ENCODE measurements around the gene SLC25A34.

Gene SLC25A34

DNA sequence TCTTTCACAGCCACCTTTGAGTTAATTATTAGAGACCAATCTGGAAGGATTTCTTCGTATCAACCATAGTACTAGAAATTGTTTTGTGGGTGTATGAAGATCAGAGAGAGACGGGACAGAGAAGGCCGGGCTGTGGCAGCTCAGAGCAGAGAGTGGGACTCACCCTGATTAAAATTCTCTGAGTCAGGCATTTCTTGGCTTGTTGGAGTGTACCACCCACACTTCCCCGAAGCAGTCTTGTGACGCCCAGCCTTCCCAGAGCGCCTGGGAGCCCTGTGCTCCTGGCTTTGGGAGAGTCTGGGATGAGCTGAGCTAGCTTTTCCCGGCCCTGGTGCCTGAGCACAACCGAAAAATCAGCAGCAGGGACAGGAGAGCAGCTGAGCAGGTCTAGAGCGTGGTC, 32.5 kb upstream of the SLC25A34 start (continued):
- peak; percentile 29; the same call in 1 of the 2 replicates for TF ChIP-seq ZBTB17 (tag by site-specific recombination; IDR thresholded peaks at IDR 0.05)
- TF ChIP-seq HOXA7 (CRISPR knock-in tag; IDR thresholded peaks at IDR 0.05; ENCODE audit: borderline replicate concordance): no peak
- no peak for TF ChIP-seq ZNF514 (tag by site-specific recombination; IDR thresholded peaks at IDR 0.05)
- no peak for TF ChIP-seq ZNF23 (tag by site-specific recombination; IDR thresholded peaks at IDR 0.05; ENCODE audit: borderline replicate concordance)
- no peak for TF ChIP-seq OVOL3 (tag by site-specific recombination; IDR thresholded peaks at IDR 0.05)

DNA sequence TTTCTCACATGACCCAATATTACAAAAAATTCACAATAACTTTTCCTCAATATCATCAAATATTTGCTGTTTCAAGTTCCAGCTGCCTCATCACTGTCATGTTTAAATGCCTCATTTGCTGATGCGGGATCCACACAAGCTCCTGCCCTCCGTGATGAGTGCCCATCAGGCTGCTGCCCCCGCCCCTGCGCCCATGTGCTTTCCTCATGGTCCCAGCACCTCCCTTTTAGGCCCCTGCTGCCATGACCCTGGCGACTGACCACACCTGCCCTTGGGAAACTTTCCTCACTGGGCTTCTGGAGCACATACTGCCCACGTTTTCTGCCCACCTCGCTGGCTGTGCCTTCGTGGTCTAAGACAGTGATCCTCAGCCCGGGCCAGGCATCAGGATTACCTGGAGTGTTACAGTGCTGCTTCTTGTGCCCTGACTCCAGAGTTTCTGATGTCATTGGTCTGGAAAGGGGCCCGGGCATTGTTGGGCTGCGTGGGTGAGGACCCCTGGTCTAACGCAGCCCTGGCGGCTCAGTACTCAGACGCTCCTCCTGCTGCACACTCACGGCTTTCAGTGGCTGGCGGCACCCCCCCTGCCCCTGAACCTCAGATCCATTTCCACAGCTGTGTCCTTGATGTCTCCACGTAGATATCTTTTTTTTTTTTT, 31.4 kb upstream of the SLC25A34 start:
- CTCF ChIA-PET: no interaction called here
- POLR2A ChIA-PET: no interaction called here
- TF ChIP-seq ZNF830 (tag by site-specific recombination; IDR thresholded peaks at IDR 0.05; ENCODE audit: low read depth) (no peak), ZFHX2 (tag by site-specific recombination; conservative IDR thresholded peaks at IDR 0.05) (0 out of 2 replicates have a peak, but pooled peaks have one; percentile 11), ZNF37A (tag by site-specific recombination; IDR thresholded peaks at IDR 0.05) (no peak), ZNF16 (tag by site-specific recombination; IDR thresholded peaks at IDR 0.05; ENCODE audit: low read depth) (no peak), ZNF433 (tag by site-specific recombination; IDR thresholded peaks at IDR 0.05; ENCODE audit: low read depth) (no peak), ZBTB21 (tag by site-specific recombination; IDR thresholded peaks at IDR 0.05) (no peak), ZNF426 (tag by site-specific recombination; IDR thresholded peaks at IDR 0.05) (no peak), EGR2 (tag by site-specific recombination; IDR thresholded peaks at IDR 0.05; ENCODE audit: low read depth) (0 out of 2 replicates have a peak, but pooled peaks have one; percentile 26)
- Histone ChIP-seq H3K4me1 (ENCODE audit: control insufficient read depth, insufficient read depth, low read length) (no peaks in the 10 kb centered on the region), H3K36me3 (ENCODE audit: control insufficient read depth in 2 of 2, insufficient read depth in 1 of 2, low read length in 2 of 2) (peaks cover 0 to 14% of the 10 kb centered on the region in 2 experiments; a peak in 2 of 3 replicates), H3K27ac (ENCODE audit: extremely low read depth, low read depth, low read length) (no peak overlapping the region), H3K4me3 (ENCODE audit: low read depth, low read length) (no peak overlapping the region), H3K9me3 (ENCODE audit: control insufficient read depth, insufficient read depth, low read depth, low read length) (no peaks in the 10 kb centered on the region)

DNA sequence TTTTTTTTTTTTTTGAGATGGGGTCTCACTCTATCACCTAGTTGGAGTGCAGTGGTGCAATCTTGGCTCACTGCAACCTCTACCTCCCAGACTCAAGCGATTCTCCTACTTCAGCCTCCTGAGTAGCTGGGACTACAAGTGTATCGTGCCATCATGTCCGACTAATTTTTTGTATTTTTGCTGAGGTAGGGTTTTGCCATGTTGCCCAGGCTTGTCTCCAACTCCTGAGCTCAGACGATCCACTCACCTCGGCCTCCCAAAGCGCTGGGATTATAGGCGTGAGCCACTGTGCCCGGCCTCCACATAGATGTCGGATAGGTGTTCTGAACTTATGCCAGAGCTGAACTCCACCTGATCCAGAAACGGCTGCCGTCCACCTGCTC, 30.9 kb upstream of the SLC25A34 start:
- CTCF ChIA-PET: no interaction called here
- no peaks in the 10 kb centered on the region for H3K9me3 ChIP-seq (ENCODE audit: control insufficient read depth, insufficient read depth, low read depth, low read length)
- no peak overlapping the region for H3K27ac ChIP-seq (ENCODE audit: extremely low read depth, low read depth, low read length)
- H3K4me1 ChIP-seq (ENCODE audit: control insufficient read depth, insufficient read depth, low read length): no peaks in the 10 kb centered on the region
- H3K36me3 ChIP-seq (ENCODE audit: control insufficient read depth in 2 of 2, insufficient read depth in 1 of 2, low read length in 2 of 2): peaks cover 0 to 14% of the 10 kb centered on the region in 2 experiments; a peak in 2 of 3 replicates
- TF ChIP-seq ZNF521 (tag by site-specific recombination; IDR thresholded peaks at IDR 0.05): no peak
- no peak for TF ChIP-seq ZNF677 (tag by site-specific recombination; IDR thresholded peaks at IDR 0.05)
- TF ChIP-seq, protein P1, sequence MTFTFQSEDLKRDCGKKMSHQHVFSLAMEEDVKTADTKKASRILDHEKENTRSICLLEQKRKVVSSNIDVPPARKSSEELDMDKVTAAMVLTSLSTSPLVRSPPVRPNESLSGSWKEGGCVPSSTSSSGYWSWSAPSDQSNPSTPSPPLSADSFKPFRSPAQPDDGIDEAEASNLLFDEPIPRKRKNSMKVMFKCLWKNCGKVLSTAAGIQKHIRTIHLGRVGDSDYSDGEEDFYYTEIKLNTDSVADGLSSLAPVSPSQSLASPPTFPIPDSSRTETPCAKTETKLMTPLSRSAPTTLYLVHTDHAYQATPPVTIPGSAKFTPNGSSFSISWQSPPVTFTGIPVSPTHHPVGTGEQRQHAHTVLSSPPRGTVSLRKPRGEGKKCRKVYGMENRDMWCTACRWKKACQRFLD (tag by site-specific recombination; IDR thresholded peaks at IDR 0.05): no peak
- TF ChIP-seq BCL11B (tag by site-specific recombination; IDR thresholded peaks at IDR 0.05; ENCODE audit: low read depth): no peak
- TF ChIP-seq HOXC10 (CRISPR knock-in tag; IDR thresholded peaks at IDR 0.05): no peak
- no peak for TF ChIP-seq ZNF324 (tag by site-specific recombination; IDR thresholded peaks at IDR 0.05)
- TF ChIP-seq, protein P2, sequence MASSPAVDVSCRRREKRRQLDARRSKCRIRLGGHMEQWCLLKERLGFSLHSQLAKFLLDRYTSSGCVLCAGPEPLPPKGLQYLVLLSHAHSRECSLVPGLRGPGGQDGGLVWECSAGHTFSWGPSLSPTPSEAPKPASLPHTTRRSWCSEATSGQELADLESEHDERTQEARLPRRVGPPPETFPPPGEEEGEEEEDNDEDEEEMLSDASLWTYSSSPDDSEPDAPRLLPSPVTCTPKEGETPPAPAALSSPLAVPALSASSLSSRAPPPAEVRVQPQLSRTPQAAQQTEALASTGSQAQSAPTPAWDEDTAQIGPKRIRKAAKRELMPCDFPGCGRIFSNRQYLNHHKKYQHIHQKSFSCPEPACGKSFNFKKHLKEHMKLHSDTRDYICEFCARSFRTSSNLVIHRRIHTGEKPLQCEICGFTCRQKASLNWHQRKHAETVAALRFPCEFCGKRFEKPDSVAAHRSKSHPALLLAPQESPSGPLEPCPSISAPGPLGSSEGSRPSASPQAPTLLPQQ (tag by site-specific recombination; IDR thresholded peaks at IDR 0.05): no peak
- no peak for TF ChIP-seq ZNF830 (tag by site-specific recombination; IDR thresholded peaks at IDR 0.05; ENCODE audit: low read depth)
- TF ChIP-seq REPIN1 (tag by site-specific recombination; IDR thresholded peaks at IDR 0.05; ENCODE audit: low read depth): no peak
- POLR2A ChIA-PET: no interaction called here
- no peak overlapping the region for H3K4me3 ChIP-seq (ENCODE audit: low read depth, low read length)

Data from HEK293 (cell line).